ENCODE results near the gene FAM187B.

FAM187B gene

GRCh38 chr19:35266520-35267352, 38.2 kb upstream of the FAM187B start:
- no peak for TF ChIP-seq CTCF (conservative IDR thresholded peaks at IDR 0.05; ENCODE audit: low read length)
- DNase-seq (ENCODE audit: low read depth) = peak; percentile 15
- H3K4me3 ChIP-seq (ENCODE audit: low read length) = peak overlapping the region; percentile 88

- TF ChIP-seq CTCF (conservative IDR thresholded peaks at IDR 0.05; ENCODE audit: low read length) = no peak
- no peak for DNase-seq (ENCODE audit: low read depth)
- H3K4me3 ChIP-seq (ENCODE audit: low read length) = no peak overlapping the region
These were observed 37.5 kb upstream of the FAM187B start for GRCh38 chr19:35265900-35266519.

GRCh38 chr19:35265126-35265899, 36.8 kb upstream of the FAM187B start:
- H3K4me3 ChIP-seq (ENCODE audit: low read length) = no peak overlapping the region
- peak; percentile 17 for DNase-seq (ENCODE audit: low read depth)
- no peak for TF ChIP-seq CTCF (conservative IDR thresholded peaks at IDR 0.05; ENCODE audit: low read length)

GRCh38 chr19:35264268-35265125, 36.0 kb upstream of the FAM187B start:
- no peak for TF ChIP-seq CTCF (conservative IDR thresholded peaks at IDR 0.05; ENCODE audit: low read length)
- no peak overlapping the region for H3K4me3 ChIP-seq (ENCODE audit: low read length)
- DNase-seq (ENCODE audit: low read depth) = no peak

- TF ChIP-seq CTCF (conservative IDR thresholded peaks at IDR 0.05; ENCODE audit: low read length) = no peak
- H3K4me3 ChIP-seq (ENCODE audit: low read length) = no peak overlapping the region
- no peak for DNase-seq (ENCODE audit: low read depth)
These were observed 33.7 kb upstream of the FAM187B start for GRCh38 chr19:35262101-35262761.
